ENCODE measurements around the gene DUS3L.
"Not testable (repeated sequence)": the region's sequence is repeated elsewhere in the genome, so short reads cannot be mapped to it uniquely, and the experiment has no call there.

DUS3L gene

GRCh38 chr19:5800361-5801270, 9.7 kb upstream of the DUS3L start:
- DNase-seq (ENCODE audit: low read depth in 2 of 2), result no peak

DNA sequence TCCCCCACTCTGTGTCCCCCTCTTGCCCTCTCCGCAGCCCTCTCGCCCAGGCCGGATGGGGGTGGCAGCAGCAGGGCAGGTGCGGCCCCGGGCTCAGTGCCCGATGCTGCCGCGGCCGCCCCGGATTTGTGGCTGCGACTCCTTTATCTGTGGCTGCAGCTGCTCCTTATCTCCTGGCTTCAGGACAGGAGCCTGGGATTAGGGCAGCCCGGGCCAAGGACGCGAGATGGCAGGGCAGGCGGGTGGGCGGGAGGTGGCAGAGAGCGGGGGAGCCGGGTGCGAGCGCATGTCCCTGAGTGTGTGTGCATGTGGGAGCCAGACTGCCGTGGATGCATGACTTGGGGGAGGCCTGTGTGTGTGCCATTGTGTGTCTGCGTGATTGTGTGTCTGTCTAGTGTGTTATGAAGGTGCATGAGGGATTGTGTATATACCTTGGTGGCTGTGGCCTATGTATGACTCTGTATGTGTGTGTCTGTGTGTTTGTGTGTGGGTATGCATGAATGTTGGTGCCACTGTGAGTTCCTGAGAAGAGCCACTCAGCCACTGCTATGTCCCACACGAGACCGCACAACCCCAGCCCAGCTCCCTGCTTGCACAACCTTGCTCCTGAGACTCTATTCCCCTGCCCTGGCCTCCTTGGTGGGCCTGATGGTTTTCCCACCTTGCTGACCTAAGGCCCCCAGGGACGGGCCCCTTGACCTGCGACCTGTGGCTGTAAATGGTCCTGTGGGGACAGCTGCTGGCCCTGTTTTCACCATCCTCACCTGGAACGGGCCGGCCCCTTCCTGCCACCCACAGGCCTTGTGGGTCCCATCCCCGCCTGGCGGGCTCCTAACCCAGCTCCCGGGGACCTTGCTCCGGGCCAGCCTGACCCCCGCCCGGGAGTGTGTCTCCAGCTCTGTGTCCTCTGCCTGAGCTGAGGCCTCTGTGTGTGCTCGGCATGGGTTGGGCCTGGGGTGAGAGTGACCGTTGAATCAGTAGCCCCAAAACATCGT, 8.6 kb upstream of the DUS3L start:
- no peak for DNase-seq (ENCODE audit: low read depth in 2 of 2)

- no peak for DNase-seq (ENCODE audit: low read depth in 2 of 2)
Observed at GRCh38 chr19:5798244-5798643, 7.3 kb upstream of the DUS3L start.

DNA sequence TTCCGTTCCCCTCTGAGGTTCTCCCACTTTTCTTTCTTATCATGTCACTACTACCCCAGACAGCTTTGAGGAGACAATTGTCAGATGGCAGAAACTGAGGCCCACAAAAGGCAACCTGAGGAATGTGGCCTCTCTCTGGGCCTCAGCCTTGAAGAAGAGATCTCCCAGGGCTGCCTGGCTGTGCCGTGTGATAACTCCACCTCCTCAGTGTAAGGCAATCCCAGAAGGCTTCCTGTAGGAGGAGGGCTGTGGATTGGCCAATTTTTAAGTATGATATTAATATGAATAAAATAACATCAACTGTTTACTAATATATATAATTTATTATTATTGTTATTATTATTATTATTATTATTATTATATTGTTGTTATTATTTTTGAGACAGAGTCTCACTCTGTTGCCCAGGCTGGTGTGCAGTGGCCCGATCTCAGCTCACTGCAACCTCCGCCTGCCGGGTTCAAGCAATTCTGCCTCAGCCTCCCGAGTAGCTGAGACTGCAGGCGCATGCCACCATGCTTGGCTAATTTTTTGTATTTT, 4.5 kb upstream of the DUS3L start:
- DNase-seq (ENCODE audit: low read depth in 2 of 2), result no peak

- DNase-seq (ENCODE audit: low read depth in 2 of 2), result no peak
Observed at GRCh38 chr19:5793188-5793587, 2.2 kb upstream of the DUS3L start.

DNA sequence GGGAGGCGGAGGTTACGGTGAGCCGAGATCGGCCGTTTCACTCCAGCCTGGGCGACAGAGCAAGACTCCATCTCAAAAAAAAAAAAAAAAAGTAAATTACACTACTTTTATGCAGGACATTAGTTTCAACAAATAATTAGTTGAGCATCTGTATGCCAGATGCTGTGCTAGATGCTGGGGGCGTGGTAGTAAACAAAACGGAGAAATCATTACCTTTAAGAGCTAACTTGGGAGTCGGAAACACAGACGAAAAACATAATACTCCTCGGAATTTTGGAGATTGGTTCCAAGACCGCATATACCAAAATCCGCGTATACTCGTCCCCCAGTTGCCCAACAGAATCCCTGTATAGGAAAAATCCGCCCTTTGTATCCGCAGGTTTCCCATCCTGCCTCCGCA, 1.3 kb upstream of the DUS3L start:
- DNase-seq (ENCODE audit: low read depth in 2 of 2), result no peak

DNA sequence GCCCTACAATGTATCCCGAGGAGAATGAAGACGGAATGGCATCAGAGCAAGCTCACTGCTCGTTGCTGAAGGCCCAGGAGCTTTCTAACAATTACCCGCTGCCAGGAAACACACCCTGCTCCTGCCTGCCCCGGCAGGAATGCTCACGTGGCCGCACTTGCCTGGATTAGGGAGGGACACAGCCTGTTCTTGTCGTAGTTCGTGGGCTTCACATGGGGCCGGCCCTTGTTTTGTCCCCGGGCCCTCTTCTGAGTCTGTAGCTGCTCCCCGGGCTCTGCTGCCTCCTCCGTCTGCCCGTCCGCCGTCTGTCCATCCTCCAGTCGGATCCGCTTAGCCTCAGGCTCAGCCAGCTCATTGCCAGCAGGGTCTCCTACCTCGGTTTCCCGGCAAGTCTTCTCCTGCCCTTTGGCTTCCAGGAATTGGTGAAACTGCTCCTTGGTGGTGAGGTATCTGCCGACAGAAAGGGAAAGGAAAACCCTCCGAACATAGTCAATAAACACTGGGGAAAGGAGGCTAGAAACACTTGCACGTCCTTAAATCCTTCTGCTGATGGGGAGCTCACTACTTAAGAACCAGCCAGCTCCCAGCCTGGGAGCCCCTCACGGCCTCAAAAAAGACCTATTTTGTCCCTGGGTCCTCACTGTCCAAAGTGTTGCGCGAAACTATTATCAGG, 941 bp downstream of the DUS3L start:
- DNase-seq (ENCODE audit: low read depth in 2 of 2), result no peak

- DNase-seq (ENCODE audit: low read depth in 2 of 2), result no peak
Observed at GRCh38 chr19:5789351-5789761, 1.6 kb downstream of the DUS3L start.

- DNase-seq (ENCODE audit: low read depth in 2 of 2), result no peak
Observed at GRCh38 chr19:5788422-5788821, 2.5 kb downstream of the DUS3L start.

DNA sequence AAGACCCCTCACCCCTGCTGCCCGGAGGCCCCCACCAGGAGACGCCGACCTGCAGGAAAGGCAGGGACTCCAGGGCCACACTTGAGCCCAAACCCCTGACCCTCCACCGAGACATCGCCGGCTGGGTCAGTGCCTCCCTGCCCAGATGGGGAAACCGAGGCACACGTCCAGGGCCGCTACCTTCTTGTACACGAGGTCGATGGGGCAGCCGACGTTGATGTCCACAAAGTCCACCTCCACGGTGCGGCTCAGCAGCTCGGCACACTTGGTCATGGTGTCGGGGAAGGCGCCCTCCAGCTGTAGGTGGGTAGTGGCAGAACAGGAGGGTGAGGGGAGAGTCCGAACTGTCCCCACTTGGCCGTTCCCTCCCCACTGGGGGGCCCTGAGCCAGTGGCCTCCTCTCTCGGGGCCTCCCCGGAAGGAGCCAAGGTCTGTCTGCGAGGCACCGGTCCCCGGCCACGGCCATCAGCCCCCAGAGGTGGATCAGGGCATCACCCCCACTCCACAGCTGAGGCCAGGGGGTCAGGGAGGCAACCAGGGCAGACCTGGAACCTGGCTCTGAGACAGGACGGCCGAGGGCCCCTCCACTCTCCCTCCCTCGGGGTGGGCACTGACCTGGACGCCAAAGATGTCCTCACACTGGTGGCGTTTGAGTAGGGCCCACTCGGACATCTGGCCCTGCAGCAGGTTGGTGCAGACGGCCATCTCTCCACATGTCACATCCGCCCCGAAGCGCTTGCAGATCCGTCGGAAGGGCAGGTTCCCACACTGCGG, 3.4 kb downstream of the DUS3L start:
- no peak for DNase-seq (ENCODE audit: low read depth in 2 of 2)

DNA sequence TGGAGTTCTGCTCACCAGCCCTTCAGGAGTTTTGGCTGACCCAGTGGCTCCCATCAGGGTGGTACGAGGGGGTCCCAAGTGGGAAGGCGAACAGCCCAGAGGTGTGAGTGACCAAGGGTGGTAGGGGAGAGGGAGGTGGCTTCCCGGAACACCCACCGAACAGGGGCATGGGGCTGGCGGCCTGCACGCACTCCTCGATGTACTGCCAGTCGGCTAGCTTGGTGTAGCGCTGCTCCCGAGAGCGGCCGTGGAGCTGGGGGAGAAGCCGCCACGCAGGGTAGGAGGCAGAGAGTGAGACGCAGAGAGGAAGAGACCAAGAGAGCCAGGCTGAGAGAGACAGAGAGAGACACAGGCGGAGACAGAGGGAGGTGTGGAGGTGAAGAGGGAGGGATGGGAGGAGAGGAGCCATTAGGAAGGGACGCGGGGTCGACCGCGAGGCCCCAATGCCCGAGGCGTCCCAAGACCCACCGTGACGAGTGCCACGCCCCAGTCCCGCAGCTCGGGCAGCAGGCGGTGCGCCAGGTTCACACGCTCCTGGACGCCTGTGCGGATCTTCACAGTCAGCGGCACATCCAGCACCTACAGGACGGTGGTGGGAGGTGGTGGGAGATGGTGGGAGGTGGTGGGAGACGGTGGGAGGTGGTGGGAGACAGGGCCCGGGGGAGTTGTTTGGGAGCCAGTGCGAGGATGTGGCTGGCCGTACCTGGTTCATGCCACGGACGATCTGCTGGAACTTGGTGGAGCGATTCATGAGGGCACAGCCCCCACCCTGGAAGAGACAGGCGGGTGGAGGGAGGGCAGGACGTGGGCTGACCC, 4.2 kb downstream of the DUS3L start:
- no peak for DNase-seq (ENCODE audit: low read depth in 2 of 2)

DNA sequence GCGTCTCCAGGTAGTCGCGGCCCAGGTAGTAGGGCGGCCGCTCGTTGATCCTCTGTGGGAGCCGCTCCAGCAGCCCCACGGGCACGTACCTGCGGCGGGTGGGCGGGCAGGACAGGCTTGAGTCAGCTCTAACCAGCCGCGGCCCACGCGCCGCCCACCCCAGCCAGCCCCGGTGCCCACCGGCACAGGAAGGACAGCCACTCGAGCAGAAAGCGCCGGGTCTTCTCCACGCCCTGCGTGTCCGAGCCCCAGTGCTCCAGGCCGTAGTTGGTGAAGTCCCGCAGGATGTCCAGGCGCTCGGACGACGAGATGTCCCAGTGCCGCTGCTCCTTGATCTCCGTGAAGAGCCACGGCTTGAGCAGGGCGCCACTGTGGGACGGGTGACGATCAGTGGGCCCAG, 5.5 kb downstream of the DUS3L start:
- no peak for DNase-seq (ENCODE audit: low read depth in 2 of 2)

DNA sequence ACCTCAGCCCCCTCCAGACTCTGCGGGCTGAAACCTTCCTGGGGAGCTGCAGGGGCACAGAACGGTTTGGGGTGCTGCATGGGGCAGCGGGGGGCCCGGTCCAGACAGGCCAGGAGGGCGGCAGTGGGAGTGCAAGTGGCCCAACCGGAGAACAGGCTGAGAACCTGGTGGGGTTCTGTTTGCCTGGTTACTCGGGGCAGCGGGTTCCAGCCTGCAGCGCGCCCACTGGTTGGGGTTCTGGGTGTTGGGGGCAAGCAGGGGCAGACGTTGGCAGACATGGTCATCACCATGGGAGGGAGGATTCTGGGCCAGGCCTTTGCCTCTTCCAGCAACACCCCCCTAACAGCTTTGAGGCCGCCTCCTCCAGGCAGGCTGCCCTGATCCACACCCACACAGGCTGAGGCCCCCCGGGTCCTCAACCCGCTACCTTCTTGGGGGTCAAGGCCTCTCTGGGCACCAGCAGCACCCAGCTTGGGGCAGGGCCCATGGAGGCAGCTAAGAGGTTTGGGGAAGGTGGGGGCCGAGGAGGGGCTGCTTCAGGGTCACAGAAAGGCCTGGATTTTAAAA, 6.3 kb downstream of the DUS3L start, which contains the start of gene PRR22:
TSS of gene PRR22 (minus strand) at position 166 of the 567 bp plus-strand sequence. CDS start at position 80, 86 bp downstream.
- no peak for DNase-seq (ENCODE audit: low read depth in 2 of 2)

GRCh38 chr19:5782945-5783919, 7.7 kb downstream of the DUS3L start:
- no peak for DNase-seq (ENCODE audit: low read depth in 2 of 2)

DNA sequence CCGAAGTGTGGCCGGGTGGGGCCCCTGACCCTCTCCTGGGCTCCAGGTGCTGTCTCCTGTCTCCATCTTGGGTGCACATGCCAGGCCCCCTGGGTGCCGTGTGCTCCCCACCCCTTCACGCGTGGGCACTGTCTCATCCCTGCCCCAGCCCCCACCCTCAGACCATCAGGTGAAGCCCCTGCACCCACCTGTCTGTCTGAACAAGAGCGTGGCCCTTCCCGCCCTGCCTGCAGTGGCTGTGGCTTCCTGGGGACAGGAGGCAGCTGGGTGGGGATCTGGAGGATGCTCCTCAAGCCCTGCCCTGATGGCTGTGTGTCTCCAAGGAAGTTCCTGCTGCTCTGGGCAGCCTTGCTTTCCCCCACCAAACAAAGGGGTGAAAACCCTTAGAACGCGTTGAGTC, 8.6 kb downstream of the DUS3L start:
- no peak for DNase-seq (ENCODE audit: low read depth in 2 of 2)

- not testable (repeated sequence) for DNase-seq (ENCODE audit: low read depth in 2 of 2)
Observed at GRCh38 chr19:5780916-5781315, 10.0 kb downstream of the DUS3L start.

- DNase-seq (ENCODE audit: low read depth in 2 of 2), result no peak
Observed at GRCh38 chr19:5778402-5778801, 12.6 kb downstream of the DUS3L start.

DNA sequence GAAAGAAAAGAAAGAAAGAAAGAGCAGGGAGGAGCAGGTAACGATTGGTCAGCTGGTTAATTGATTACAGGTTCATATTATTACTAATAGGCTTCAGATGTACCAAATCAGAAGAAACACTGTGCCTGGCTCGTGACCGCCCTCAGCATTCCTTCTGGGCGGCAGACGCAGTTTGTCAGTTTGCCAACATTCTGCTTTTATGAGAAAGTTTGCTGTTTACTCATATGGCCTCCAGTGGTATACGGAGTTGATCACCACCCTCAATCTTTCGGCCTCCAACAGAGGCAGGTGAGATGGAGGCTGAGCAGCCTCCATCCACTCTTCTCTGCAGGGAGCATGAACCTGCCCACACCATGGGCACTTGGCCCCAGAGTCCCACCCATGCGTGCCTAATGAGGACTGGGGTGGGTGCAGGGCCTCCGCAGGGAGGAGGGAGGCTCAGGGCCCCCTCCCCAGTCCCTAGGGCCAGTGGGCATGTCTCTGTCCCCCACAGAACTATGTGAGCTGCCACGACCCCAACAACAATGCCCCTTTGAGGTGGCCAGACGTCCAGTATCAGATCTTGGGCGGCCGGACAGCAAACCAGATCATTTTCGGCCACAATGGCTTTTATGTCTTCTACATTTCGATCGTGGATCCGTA, 15.2 kb downstream of the DUS3L start:
- DNase-seq (ENCODE audit: low read depth in 2 of 2), result no peak
